M059J (cell line): ENCODE results near the gene ADGRA3. TPM values are rescaled to one million over a fixed set of nuclear protein-coding genes. Genes with fewer than 3 reads are reported as not detected.

Experiments
- DNase-seq: peaks from one replicate; pipeline ENCODE4 v3.0.0-alpha.2; 2012; ENCODE audit warnings: low read depth
- total RNA-seq: library from RNA; depleted of rRNA; stranded (reverse); fragments of >200 nt; shearing (Covaris generic); gene quantifications from 2 replicates; pipeline ENCODE4 v1.2.3, GENCODE V29; 2014

ADGRA3 gene
- total RNA-seq, 1 experiment from 2014 or later, result 22.4 TPM

DNA sequence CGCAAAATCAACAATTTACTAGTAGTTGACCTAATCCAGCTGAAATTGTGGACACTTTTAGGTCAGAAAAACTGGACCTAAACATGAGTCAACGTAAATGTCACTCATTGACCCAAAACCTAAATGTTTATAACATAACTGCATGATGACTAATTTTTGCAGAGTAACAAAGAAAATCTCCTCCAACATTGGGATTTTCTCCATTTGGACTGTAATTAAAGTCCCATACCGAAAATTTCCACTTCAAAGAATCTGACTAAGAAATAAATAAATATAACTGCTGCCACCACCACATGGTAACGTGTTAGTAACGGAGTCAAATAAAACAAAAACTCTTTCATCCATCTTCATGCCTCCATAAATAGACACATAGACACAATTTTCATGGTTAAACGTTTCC lies 1.9 kb downstream of the ADGRA3 start:
- DNase-seq, result peak; percentile 94

DNA sequence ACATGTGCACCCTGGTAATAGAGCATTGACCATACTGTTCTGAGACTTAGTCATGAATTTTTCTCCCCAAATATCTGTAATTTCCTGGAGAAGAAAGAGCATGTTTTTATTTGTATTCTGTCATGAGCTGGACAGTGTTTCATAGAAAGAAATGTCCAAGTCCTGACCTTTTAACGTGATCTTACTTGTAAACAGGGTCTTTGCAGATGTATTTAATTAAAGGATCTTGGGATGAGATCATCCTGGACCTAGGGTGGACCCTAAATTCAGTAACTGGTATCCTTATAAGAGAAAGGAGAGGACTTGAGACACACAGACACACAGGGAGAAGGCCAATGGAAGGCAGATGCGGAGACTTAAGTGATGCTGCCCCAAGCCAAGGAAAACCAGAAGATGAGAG lies 3.6 kb downstream of the ADGRA3 start:
- no peak for DNase-seq

DNA sequence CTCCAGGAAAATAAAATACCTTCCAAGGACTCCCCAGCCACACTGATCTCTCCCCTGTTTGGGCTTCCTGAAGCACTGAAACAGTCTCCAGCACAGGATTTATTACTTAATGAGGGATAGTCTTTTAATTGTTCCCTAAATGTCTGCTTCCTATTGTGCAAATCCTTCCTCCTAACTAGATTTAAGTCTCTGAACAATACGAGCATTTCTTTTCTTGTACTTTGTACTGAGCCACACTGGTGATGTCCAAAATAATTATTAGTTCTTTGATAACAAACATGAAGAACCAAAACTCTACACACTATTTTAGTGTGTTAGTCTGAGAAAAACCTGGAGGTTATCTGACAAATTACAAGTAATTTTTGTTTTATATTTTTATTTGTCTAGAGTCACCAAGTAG lies 5.1 kb downstream of the ADGRA3 start:
- DNase-seq, result no peak

GRCh38 chr4:22508376-22508775 lies 7.5 kb downstream of the ADGRA3 start:
- DNase-seq, result peak; percentile 28

DNA sequence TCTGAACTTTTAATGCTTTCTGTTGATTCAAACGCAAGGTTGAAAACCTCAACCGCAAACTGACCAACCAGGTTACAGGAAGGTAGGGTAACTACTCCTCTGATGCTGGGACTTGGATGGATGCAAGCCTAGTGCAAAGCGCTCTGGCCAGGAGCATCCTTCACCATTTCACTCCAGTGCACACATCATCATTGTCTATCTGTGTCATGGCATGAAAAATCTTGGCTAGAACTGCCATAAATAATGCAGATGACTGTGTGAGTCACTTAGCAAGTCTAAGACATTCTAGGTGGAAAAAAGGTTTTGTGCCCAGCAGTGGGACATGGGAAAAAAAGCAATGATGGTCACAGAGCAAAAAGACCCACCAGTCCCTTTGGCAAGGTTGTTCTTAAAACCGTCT lies 10.9 kb downstream of the ADGRA3 start:
- peak; percentile 74 for DNase-seq

DNA sequence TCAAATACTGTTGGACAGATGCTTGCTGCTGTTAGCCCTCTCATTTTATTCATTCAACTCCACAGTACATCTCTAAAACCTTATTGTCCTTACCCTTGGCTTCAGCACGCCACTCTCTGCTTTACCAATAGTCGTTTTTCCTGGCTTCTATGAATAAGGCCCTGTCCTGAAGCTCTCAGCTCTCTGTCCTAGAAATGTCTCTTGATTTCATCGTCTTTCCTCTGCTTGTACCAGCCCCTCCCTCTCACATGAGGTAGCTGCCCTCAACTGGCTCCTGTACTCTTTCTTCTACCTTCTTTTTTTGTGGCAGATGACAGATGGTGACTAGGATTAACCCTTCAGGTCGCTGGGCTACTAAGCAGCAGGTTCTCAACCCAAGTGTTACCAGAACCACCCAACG lies 11.4 kb downstream of the ADGRA3 start:
- DNase-seq, result no peak

- peak; percentile 74 for DNase-seq
Measured at GRCh38 chr4:22502895-22503814, 12.7 kb downstream of the ADGRA3 start.

GRCh38 chr4:22501715-22502095 lies 14.2 kb downstream of the ADGRA3 start:
- DNase-seq, result no peak

- peak; percentile 88 for DNase-seq
Measured at GRCh38 chr4:22500831-22501714, 14.8 kb downstream of the ADGRA3 start.

GRCh38 chr4:22500128-22500611 lies 15.7 kb downstream of the ADGRA3 start:
- peak; percentile 59 for DNase-seq

DNA sequence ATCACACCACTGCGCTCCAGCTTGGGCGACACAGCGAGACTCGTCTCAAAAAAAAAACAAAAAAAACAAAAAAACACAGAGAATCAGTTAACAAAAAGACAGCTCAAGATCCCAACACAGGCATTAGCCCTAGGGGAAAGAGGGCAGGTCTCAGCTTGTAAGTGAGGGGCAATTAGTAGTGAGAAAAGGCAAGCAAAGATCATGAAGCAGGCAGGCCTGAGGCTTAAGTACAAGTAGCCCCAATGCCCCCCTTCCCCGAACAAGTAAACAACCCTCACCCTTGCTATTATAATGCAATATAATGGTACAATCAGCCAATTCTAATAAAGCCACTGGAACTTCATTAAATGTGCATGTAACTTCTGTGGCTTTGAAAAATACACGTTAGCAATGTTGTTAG lies 17.0 kb downstream of the ADGRA3 start:
- no peak for DNase-seq

DNA sequence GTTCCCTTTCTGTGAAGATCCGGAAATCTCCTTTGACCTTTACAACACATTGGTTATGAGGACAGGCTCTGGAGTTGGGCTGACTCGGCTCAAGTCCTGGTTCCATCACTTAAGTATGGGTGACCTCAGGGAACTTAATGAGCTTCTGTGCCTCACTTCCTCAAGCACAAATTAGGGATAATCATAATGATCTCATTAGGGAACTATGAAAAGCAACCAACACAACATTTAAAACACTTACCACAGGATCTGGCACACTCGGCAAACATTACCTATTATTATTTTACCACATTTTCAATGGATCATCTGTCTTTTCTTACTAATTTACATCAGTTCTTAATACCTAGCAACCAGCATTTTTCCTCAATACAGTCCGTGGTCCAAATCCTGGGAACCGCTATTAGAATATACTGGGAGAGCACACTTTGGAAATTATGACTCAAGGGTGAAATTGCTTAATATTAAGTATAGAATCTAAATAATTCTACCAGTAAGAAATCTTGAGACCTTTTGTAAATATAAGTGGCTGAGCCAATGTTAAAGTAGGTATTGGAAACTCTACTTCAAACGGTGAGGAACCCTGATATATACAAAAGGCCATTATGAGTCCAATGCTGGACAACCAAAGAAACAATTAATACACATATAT lies 19.6 kb downstream of the ADGRA3 start:
- DNase-seq, result peak; percentile 55

- no peak for DNase-seq
Measured at GRCh38 chr4:22493523-22493922, 22.3 kb downstream of the ADGRA3 start.

DNA sequence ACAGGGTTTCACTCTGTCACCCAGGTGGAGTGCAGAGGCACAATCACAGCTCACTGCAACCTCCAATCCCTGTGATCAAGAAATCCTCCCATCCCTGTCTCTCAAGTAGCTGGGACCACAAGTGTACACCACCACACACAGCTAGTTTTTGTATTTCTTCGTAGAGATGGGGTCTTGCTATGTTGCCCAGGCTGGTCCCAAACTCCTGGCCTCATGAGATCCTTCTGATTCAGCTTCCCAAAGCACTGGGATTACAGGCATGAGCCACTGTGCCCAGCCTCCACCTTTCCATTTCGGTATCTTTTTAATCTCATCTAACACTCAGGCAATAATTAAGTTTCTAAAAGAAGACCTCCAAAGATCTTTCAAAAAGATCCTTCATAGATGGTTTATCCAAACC lies 22.9 kb downstream of the ADGRA3 start:
- no peak for DNase-seq

- DNase-seq, result no peak
Measured at GRCh38 chr4:22491939-22492338, 23.9 kb downstream of the ADGRA3 start.

GRCh38 chr4:22490718-22491315 lies 25.0 kb downstream of the ADGRA3 start:
- no peak for DNase-seq

DNA sequence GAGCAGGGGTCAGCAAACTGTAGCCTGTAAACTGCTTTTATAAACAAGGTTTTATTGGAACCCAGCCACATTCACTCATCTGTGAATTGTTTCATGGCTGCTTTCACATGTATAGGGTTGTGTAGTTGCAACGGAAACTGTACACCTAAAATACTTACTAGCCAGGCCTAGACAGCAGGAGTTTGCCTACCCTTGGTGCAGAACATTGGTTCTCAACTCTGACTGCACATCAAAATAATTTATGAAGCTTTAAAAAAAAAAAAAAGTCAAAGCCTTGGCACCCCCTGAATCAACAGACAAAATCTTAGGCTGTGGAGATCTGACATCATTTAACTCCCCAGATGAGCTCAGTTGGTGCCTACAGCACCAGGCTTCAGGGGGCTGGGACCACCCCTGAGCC lies 27.8 kb downstream of the ADGRA3 start:
- DNase-seq, result no peak

GRCh38 chr4:22487328-22487727 lies 28.5 kb downstream of the ADGRA3 start:
- no peak for DNase-seq

GRCh38 chr4:22486276-22486675 lies 29.6 kb downstream of the ADGRA3 start:
- peak; percentile 22 for DNase-seq

- DNase-seq, result peak; percentile 65
Measured at GRCh38 chr4:22485737-22486136, 30.1 kb downstream of the ADGRA3 start.

GRCh38 chr4:22483551-22483981 lies 32.3 kb downstream of the ADGRA3 start:
- DNase-seq, result peak; percentile 86
